Activated CD8-positive, alpha-beta memory T cell treated with anti-CD3 and anti-CD28 coated beads, Interleukin-2, amount 50 U/mL, for 1 hour (primary cell): ENCODE results near the gene DEUP1.
"Not testable (repeated sequence)": the region's sequence is repeated elsewhere in the genome, so short reads cannot be mapped to it uniquely, and the experiment has no call there.

Experiments
- DNase-seq: peaks from one replicate; pipeline ENCODE4 v3.0.0-alpha.2; 2020; ENCODE audit errors: extremely low read depth

Gene DEUP1

GRCh38 chr11:93359396-93359795 lies 28.9 kb downstream of the DEUP1 start:
- DNase-seq = no peak

- DNase-seq = no peak
Measured at GRCh38 chr11:93361435-93361834, 30.9 kb downstream of the DEUP1 start.

- DNase-seq = no peak
Measured at GRCh38 chr11:93368022-93368421, 37.5 kb downstream of the DEUP1 start.

GRCh38 chr11:93370260-93370659 lies 39.7 kb downstream of the DEUP1 start:
- DNase-seq = no peak

GRCh38 chr11:93389737-93390136 lies 59.2 kb downstream of the DEUP1 start:
- no peak for DNase-seq

GRCh38 chr11:93392867-93393266 lies 62.3 kb downstream of the DEUP1 start:
- DNase-seq = no peak

GRCh38 chr11:93393386-93393785 lies 62.8 kb downstream of the DEUP1 start:
- DNase-seq = no peak

GRCh38 chr11:93394488-93394887 lies 63.9 kb downstream of the DEUP1 start:
- DNase-seq = no peak

GRCh38 chr11:93396316-93396715 lies 65.8 kb downstream of the DEUP1 start:
- DNase-seq = no peak

GRCh38 chr11:93403930-93404329 lies 73.4 kb downstream of the DEUP1 start:
- no peak for DNase-seq

- no peak for DNase-seq
Measured at GRCh38 chr11:93407777-93408401, 77.3 kb downstream of the DEUP1 start.

- DNase-seq = no peak
Measured at GRCh38 chr11:93410441-93410840, 79.9 kb downstream of the DEUP1 start.

GRCh38 chr11:93411705-93412104 lies 81.2 kb downstream of the DEUP1 start:
- DNase-seq = no peak

- no peak for DNase-seq
Measured at GRCh38 chr11:93432247-93432646, 101.7 kb downstream of the DEUP1 start.

GRCh38 chr11:93443232-93443631 lies 112.7 kb downstream of the DEUP1 start:
- not testable (repeated sequence) for DNase-seq

- no peak for DNase-seq
Measured at GRCh38 chr11:93444617-93445073, 114.1 kb downstream of the DEUP1 start.

- no peak for DNase-seq
Measured at GRCh38 chr11:93458286-93458685, 127.7 kb downstream of the DEUP1 start.

GRCh38 chr11:93463666-93464065 lies 133.1 kb downstream of the DEUP1 start:
- not testable (repeated sequence) for DNase-seq

- DNase-seq = no peak
Measured at GRCh38 chr11:93464927-93465540, 134.5 kb downstream of the DEUP1 start.

- DNase-seq = no peak
Measured at GRCh38 chr11:93467054-93467453, 136.5 kb downstream of the DEUP1 start.

- no peak for DNase-seq
Measured at GRCh38 chr11:93468290-93468689, 137.7 kb downstream of the DEUP1 start.

- DNase-seq = no peak
Measured at GRCh38 chr11:93474123-93474522, 143.6 kb downstream of the DEUP1 start.

- no peak for DNase-seq
Measured at GRCh38 chr11:93476796-93477195, 146.3 kb downstream of the DEUP1 start.
